ENCODE data around the gene ABHD2. TPM values are rescaled to one million over a fixed set of nuclear protein-coding genes. Genes with fewer than 3 reads are reported as not detected.

Gene ABHD2
- total RNA-seq, 1 experiment from 2014 or later, result 29.7 TPM

DNA sequence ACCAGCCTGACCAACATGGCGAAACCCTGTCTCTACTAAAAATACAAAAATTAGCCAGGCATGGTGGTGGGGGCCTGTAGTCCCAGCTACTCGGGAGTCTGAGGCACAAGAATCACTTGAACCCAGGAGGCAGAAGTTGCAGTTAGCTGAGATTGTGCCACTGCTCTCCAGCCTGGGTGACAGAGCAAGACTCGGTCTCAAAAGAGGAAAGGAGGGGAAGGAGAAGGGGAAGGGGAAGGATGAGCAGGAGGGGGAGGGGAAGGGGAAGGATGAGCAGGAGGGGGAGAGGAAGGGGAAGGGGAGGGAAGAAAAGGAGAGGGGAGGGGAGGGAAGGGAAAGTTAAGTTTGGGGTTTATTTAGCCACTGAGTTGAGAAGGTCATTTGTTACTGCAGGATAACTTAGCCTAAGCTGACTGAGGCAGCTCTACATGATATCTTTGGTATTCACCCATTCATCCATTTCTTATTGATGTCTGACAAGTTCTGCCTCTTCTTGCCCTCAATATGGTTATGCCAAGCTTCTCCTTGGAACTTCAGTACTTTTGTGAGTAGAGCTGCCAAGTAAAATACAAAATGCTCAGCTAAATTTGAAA lies 15.9 kb upstream of the ABHD2 start:
- POLR2A ChIA-PET, result no interaction called here

DNA sequence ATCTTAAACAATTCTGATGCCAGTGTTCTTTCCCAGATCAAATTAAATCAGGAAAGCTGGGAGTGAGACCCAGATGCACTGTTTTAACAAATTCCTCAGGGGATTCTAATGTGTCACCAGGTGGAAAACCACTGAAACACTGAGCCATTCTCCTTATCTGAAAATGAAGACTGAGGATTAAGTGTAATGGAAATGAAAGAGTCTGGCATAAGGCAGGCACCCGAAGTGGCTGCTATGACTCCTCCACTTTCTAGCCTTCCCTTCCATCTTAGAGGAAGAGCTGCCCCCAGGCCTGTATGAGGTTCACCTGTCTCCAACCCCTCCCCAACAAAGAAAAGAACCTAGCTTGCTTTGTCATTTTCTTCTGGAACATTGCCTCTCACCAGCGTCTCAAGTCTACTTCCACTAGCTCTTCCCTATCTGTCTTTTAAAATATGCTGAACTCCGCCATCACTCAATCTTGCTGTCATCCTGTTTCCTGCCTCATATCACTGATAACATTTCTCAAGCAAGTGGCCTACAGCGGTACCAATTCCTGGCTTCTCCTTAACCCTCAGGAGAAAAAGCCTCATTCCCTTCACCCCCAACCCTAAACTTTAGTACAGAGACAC lies 13.7 kb upstream of the ABHD2 start:
- ChIA-PET CTCF (interaction anchor here (3.1 kb wide), 1 partner anchor 17 kb away, joined by 6 read pairs; no protein-coding TSS in a partner anchor), POLR2A (interaction anchor here (0.9 kb wide), 1 partner anchor 13 kb away, joined by 3 read pairs; the partner anchor contains the start of gene ABHD2)
- Mint-ChIP-seq H3K36me3 (peaks cover 14% of the 10 kb centered on the region), H3K27me3 (ENCODE audit: low read depth) (peaks cover 2% of the 10 kb centered on the region; the same call in 1 of the 2 replicates), H3K4me1 (peaks cover 13% of the 10 kb centered on the region), H3K9me3 (peaks cover 16% of the 10 kb centered on the region), H3K4me3 (no peak overlapping the region), H3K27ac (no peak overlapping the region)
- DNase-seq (ENCODE audit: low spot score) (no peak), ATAC-seq (no peak)
- TF ChIP-seq KAT7 (CRISPR knock-in tag; IDR thresholded peaks at IDR 0.05; ENCODE audit: borderline replicate concordance), result no peak
- TF ChIP-seq, protein P1, sequence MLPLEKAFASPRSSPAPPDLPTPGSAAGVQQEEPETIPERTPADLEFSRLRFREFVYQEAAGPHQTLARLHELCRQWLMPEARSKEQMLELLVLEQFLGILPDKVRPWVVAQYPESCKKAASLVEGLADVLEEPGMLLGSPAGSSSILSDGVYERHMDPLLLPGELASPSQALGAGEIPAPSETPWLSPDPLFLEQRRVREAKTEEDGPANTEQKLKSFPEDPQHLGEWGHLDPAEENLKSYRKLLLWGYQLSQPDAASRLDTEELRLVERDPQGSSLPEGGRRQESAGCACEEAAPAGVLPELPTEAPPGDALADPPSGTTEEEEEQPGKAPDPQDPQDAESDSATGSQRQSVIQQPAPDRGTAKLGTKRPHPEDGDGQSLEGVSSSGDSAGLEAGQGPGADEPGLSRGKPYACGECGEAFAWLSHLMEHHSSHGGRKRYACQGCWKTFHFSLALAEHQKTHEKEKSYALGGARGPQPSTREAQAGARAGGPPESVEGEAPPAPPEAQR (CRISPR knock-in tag; IDR thresholded peaks at IDR 0.05), result no peak
- no peak for TF ChIP-seq HMGXB4 (CRISPR knock-in tag; IDR thresholded peaks at IDR 0.05)
- TF ChIP-seq, protein P2, sequence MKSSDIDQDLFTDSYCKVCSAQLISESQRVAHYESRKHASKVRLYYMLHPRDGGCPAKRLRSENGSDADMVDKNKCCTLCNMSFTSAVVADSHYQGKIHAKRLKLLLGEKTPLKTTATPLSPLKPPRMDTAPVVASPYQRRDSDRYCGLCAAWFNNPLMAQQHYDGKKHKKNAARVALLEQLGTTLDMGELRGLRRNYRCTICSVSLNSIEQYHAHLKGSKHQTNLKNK (CRISPR knock-in tag; IDR thresholded peaks at IDR 0.05), result no peak
- no peak for TF ChIP-seq ZNF317 (CRISPR knock-in tag; IDR thresholded peaks at IDR 0.05; ENCODE audit: borderline replicate concordance, low read depth)
- no peak for TF ChIP-seq MXD4 (CRISPR knock-in tag; IDR thresholded peaks at IDR 0.05; ENCODE audit: borderline replicate concordance)
- no peak for TF ChIP-seq ZNF232 (CRISPR knock-in tag; IDR thresholded peaks at IDR 0.05)
- TF ChIP-seq ATF1 (CRISPR knock-in tag; IDR thresholded peaks at IDR 0.05), result no peak
- TF ChIP-seq, protein P3, sequence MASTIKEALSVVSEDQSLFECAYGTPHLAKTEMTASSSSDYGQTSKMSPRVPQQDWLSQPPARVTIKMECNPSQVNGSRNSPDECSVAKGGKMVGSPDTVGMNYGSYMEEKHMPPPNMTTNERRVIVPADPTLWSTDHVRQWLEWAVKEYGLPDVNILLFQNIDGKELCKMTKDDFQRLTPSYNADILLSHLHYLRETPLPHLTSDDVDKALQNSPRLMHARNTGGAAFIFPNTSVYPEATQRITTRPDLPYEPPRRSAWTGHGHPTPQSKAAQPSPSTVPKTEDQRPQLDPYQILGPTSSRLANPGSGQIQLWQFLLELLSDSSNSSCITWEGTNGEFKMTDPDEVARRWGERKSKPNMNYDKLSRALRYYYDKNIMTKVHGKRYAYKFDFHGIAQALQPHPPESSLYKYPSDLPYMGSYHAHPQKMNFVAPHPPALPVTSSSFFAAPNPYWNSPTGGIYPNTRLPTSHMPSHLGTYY (CRISPR knock-in tag; IDR thresholded peaks at IDR 0.05), result no peak
- no peak for TF ChIP-seq NR2C2 (CRISPR knock-in tag; IDR thresholded peaks at IDR 0.05)
- no peak for TF ChIP-seq ZNF138 (CRISPR knock-in tag; conservative IDR thresholded peaks at IDR 0.05)
- TF ChIP-seq IRF1 (CRISPR knock-in tag; IDR thresholded peaks at IDR 0.05), result no peak

More for the DNA sequence above, 15.9 kb upstream of the ABHD2 start:
- ATAC-seq, result no peak
- H3K4me3 Mint-ChIP-seq, result no peak overlapping the region
- no peaks in the 10 kb centered on the region for H3K4me1 Mint-ChIP-seq
- H3K9me3 Mint-ChIP-seq, result peaks cover 23% of the 10 kb centered on the region
- DNase-seq (ENCODE audit: low spot score), result no peak
- TF ChIP-seq ELF4 (CRISPR knock-in tag; IDR thresholded peaks at IDR 0.05; ENCODE audit: low read depth) (no peak), JAZF1 (CRISPR knock-in tag; IDR thresholded peaks at IDR 0.05) (no peak), CREM (CRISPR knock-in tag; IDR thresholded peaks at IDR 0.05) (no peak), MYBL2 (CRISPR knock-in tag; IDR thresholded peaks at IDR 0.05) (no peak), ZNF232 (CRISPR knock-in tag; IDR thresholded peaks at IDR 0.05) (no peak), GRHL2 (CRISPR knock-in tag; IDR thresholded peaks at IDR 0.05; ENCODE audit: insufficient replicate concordance, severe bottlenecking) (no peak), ZNF121 (CRISPR knock-in tag; IDR thresholded peaks at IDR 0.05) (no peak)
- TF ChIP-seq, protein P4, sequence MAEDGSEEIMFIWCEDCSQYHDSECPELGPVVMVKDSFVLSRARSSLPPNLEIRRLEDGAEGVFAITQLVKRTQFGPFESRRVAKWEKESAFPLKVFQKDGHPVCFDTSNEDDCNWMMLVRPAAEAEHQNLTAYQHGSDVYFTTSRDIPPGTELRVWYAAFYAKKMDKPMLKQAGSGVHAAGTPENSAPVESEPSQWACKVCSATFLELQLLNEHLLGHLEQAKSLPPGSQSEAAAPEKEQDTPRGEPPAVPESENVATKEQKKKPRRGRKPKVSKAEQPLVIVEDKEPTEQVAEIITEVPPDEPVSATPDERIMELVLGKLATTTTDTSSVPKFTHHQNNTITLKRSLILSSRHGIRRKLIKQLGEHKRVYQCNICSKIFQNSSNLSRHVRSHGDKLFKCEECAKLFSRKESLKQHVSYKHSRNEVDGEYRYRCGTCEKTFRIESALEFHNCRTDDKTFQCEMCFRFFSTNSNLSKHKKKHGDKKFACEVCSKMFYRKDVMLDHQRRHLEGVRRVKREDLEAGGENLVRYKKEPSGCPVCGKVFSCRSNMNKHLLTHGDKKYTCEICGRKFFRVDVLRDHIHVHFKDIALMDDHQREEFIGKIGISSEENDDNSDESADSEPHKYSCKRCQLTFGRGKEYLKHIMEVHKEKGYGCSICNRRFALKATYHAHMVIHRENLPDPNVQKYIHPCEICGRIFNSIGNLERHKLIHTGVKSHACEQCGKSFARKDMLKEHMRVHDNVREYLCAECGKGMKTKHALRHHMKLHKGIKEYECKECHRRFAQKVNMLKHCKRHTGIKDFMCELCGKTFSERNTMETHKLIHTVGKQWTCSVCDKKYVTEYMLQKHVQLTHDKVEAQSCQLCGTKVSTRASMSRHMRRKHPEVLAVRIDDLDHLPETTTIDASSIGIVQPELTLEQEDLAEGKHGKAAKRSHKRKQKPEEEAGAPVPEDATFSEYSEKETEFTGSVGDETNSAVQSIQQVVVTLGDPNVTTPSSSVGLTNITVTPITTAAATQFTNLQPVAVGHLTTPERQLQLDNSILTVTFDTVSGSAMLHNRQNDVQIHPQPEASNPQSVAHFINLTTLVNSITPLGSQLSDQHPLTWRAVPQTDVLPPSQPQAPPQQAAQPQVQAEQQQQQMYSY (CRISPR knock-in tag; IDR thresholded peaks at IDR 0.05), result no peak
- H3K27me3 Mint-ChIP-seq (ENCODE audit: low read depth), result peaks cover 2% of the 10 kb centered on the region; the same call in 1 of the 2 replicates
- CTCF ChIA-PET, result interaction anchor here (0.6 to 3.1 kb wide), 4 partner anchors 15 to 151 kb away, joined by 3 to 6 read pairs (median 4); no protein-coding TSS in a partner anchor
- no peak overlapping the region for H3K27ac Mint-ChIP-seq
- peaks cover 20% of the 10 kb centered on the region for H3K36me3 Mint-ChIP-seq
